ENCODE measurements around the gene LRBA. TPM values are rescaled to one million over a fixed set of nuclear protein-coding genes. Genes with fewer than 3 reads are reported as not detected.

LRBA gene
- polyA plus RNA-seq, 1 of the 3 experiments (the other 2 are of a cell fraction) = 11.4 TPM

DNA sequence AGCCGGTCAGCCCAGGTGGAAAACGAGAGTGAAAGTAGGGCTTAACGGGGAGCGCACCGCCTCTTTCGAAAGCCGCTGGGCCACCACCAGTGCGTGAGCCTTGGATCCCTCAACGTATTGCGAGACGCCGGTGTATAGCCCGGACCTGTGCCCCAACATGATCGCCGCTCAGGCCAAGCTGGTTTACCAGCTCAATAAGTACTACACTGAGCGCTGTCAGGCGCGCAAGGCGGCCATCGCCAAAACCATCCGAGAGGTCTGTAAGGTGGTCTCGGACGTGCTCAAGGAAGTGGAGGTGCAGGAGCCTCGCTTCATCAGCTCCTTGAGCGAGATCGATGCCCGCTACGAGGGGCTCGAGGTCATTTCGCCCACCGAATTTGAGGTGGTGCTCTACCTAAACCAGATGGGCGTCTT lies 432.2 kb downstream of the LRBA start:
- Histone ChIP-seq H4K20me1 (ENCODE audit: insufficient read depth) (no peaks in the 10 kb centered on the region), H3F3A (replicated peaks; ENCODE audit: insufficient read depth) (peaks cover 11% of the 10 kb centered on the region), H3K4me1 (ENCODE audit: control insufficient read depth in 1 of 2, insufficient read depth in 2 of 2, low read depth in 1 of 2, low read length in 1 of 2) (peaks cover 3 to 30% of the 10 kb centered on the region in 2 experiments; a peak in 3 of 4 replicates), H3K36me3 (replicated peaks in 1 of 2; ENCODE audit: control insufficient read depth in 1 of 2, insufficient read depth in 2 of 2, low read length in 1 of 2) (no peaks in the 10 kb centered on the region), H3K9ac (peak overlapping the region; percentile 72), H3K27ac (ENCODE audit: low read depth in 2 of 2, low read length in 1 of 2) (peak overlapping the region; percentile 22 to 71; a peak in 3 of 4 replicates), H3K4me2 (peak overlapping the region; percentile 91), H3K27me3 (ENCODE audit: insufficient read depth) (no peaks in the 10 kb centered on the region), H2AFZ (ENCODE audit: low read depth) (peak overlapping the region; percentile 78), H3K79me2 (ENCODE audit: insufficient read depth) (peaks cover 24% of the 10 kb centered on the region), H3K4me3 (ENCODE audit: low read depth in 2 of 2, low read length in 1 of 2) (peak overlapping the region; percentile 70 to 87), H3K9me3 (no peaks in the 10 kb centered on the region), H3K9me2 (no peaks in the 10 kb centered on the region)
- ChIA-PET POLR2A (no interaction called here), CTCF (interaction anchor here (1.0 to 3.1 kb wide), 4 partner anchors 15 to 285 kb away, joined by 3 to 17 read pairs (median 4); no protein-coding TSS in a partner anchor)
- TF ChIP-seq FOXM1 (IDR thresholded peaks at IDR 0.05; ENCODE audit: low read depth) (no peak), TEAD4 (IDR thresholded peaks at IDR 0.05; ENCODE audit: borderline replicate concordance, insufficient read depth) (no peak), CHD2 (IDR thresholded peaks at IDR 0.05; ENCODE audit: low read length, partially characterized antibody) (no peak), RAD21 (IDR thresholded peaks at IDR 0.05; ENCODE audit: low read length) (no peak), GATA2 (CRISPR knock-in tag; IDR thresholded peaks at IDR 0.05) (no peak), POLR2AphosphoS5 (IDR thresholded peaks at IDR 0.05; ENCODE audit: low read depth, low read length) (no peak), RCOR1 (IDR thresholded peaks at IDR 0.05; ENCODE audit: low read length) (no peak)
- TF ChIP-seq, protein P1, sequence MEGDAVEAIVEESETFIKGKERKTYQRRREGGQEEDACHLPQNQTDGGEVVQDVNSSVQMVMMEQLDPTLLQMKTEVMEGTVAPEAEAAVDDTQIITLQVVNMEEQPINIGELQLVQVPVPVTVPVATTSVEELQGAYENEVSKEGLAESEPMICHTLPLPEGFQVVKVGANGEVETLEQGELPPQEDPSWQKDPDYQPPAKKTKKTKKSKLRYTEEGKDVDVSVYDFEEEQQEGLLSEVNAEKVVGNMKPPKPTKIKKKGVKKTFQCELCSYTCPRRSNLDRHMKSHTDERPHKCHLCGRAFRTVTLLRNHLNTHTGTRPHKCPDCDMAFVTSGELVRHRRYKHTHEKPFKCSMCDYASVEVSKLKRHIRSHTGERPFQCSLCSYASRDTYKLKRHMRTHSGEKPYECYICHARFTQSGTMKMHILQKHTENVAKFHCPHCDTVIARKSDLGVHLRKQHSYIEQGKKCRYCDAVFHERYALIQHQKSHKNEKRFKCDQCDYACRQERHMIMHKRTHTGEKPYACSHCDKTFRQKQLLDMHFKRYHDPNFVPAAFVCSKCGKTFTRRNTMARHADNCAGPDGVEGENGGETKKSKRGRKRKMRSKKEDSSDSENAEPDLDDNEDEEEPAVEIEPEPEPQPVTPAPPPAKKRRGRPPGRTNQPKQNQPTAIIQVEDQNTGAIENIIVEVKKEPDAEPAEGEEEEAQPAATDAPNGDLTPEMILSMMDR (IDR thresholded peaks at IDR 0.05) = no peak
- TF ChIP-seq, protein P2, sequence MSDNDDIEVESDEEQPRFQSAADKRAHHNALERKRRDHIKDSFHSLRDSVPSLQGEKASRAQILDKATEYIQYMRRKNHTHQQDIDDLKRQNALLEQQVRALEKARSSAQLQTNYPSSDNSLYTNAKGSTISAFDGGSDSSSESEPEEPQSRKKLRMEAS (IDR thresholded peaks at IDR 0.05; ENCODE audit: low read depth) = no peak
- 17% methylated on average over 7 of the region's 32 CpGs for WGBS (ENCODE audit: low lambda C conversion rate)
- DNase-seq = peak; percentile 48

DNA sequence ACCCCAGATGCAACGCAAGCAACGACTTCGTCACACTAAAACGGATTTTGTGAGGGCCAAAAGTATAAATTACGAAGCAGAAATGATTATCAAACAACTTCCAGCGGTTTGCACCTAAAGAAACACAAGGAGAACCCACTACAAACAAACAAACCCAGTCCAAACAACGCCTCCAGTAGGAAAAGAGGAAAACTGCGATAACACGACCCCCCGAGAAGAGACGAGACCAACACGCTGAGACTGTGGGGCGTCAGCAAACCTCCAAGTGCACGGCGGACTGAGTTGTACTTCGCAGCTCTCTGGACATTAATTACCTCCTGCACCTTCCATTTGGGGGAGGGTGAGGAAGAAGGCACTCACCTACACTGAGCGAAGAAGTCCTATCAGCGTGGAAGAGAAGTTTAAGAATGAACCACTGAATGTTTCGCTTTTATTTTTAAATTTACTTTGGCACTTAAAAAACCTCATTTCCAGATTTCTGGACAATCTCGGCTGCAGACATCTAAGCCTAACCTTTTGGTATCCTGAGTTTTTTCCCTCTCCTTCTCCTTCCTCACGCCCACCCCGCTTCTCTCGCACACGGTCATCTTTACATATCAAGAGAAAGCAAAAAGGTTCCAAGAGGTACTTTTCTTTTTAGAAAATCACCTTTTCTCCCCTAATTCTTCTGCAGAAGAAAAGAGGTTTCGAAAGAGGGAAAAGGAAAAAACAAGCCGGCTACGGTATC lies 432.8 kb downstream of the LRBA start, which contains the start of gene MAB21L2:
TSS of gene MAB21L2 (plus strand) at position 6 of the 727 bp plus-strand sequence. CDS start 879 bp downstream, outside the sequence.
- TF ChIP-seq MXI1 (IDR thresholded peaks at IDR 0.05; ENCODE audit: low read depth, low read length) (no peak), FOXJ3 (CRISPR knock-in tag; IDR thresholded peaks at IDR 0.05) (no peak), NRF1 (IDR thresholded peaks at IDR 0.05; ENCODE audit: low read depth, low read length) (no peak), GATA2 (CRISPR knock-in tag; IDR thresholded peaks at IDR 0.05) (no peak), TAF1 (IDR thresholded peaks at IDR 0.05; ENCODE audit: borderline replicate concordance, low read depth, low read length) (0 out of 2 replicates have a peak, but pooled peaks have one; percentile 14), YY1 (IDR thresholded peaks at IDR 0.05; ENCODE audit: low read depth) (no peak), FOSL2 (IDR thresholded peaks at IDR 0.05; ENCODE audit: borderline replicate concordance, low read depth) (no peak)
- TF ChIP-seq, protein P1 (IDR thresholded peaks at IDR 0.05) = peak; percentile 32
- TF ChIP-seq, protein P3, sequence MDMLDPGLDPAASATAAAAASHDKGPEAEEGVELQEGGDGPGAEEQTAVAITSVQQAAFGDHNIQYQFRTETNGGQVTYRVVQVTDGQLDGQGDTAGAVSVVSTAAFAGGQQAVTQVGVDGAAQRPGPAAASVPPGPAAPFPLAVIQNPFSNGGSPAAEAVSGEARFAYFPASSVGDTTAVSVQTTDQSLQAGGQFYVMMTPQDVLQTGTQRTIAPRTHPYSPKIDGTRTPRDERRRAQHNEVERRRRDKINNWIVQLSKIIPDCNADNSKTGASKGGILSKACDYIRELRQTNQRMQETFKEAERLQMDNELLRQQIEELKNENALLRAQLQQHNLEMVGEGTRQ (IDR thresholded peaks at IDR 0.05; ENCODE audit: borderline replicate concordance, low read depth, low read length) = no peak
- POLR2A ChIA-PET = no interaction called here
- Histone ChIP-seq H3K9ac (peak within 1 kb of the TSS; percentile 72), H3K9me3 (no peaks in the 10 kb centered on the region), H4K20me1 (ENCODE audit: insufficient read depth) (no peaks in the 10 kb centered on the region), H3K4me3 (ENCODE audit: low read depth in 2 of 2, low read length in 1 of 2) (peak within 1 kb of the TSS; percentile 70 to 87), H3F3A (replicated peaks; ENCODE audit: insufficient read depth) (peaks cover 11% of the 10 kb centered on the region), H3K27me3 (ENCODE audit: insufficient read depth) (no peaks in the 10 kb centered on the region), H3K27ac (ENCODE audit: low read depth in 2 of 2, low read length in 1 of 2) (peak within 1 kb of the TSS; percentile 55 to 71), H3K36me3 (replicated peaks in 1 of 2; ENCODE audit: control insufficient read depth in 1 of 2, insufficient read depth in 2 of 2, low read length in 1 of 2) (no peaks in the 10 kb centered on the region), H3K79me2 (ENCODE audit: insufficient read depth) (peaks cover 24% of the 10 kb centered on the region), H3K9me2 (no peaks in the 10 kb centered on the region), H3K4me2 (peak within 1 kb of the TSS; percentile 91), H2AFZ (ENCODE audit: low read depth) (peak within 1 kb of the TSS; percentile 78), H3K4me1 (ENCODE audit: control insufficient read depth in 1 of 2, insufficient read depth in 2 of 2, low read depth in 1 of 2, low read length in 1 of 2) (peaks cover 3 to 30% of the 10 kb centered on the region in 2 experiments; a peak in 3 of 4 replicates)
- peak; percentile 27 for DNase-seq
- WGBS (ENCODE audit: low lambda C conversion rate) = 12% methylated on average over 27 of the region's 27 CpGs
- CTCF ChIA-PET = interaction anchor here (1.0 to 3.1 kb wide), 4 partner anchors 16 to 285 kb away, joined by 3 to 17 read pairs (median 4); no protein-coding TSS in a partner anchor

All from SK-N-SH (cell line).